Calu3 (cell line): ENCODE data around the gene ANKS1A. TPM values are rescaled to one million over a fixed set of nuclear protein-coding genes. Genes with fewer than 3 reads are reported as not detected.

Experiments
- BruUV-seq: library from RNA; stranded (reverse); fragments of 400-500 nt; replicated peaks from 2 replicates; lab custom pipeline; 2021; lab: Mats Ljungman, UMichigan
- CTCF ChIA-PET: fragments of 300-600 bp; sonication (Branson Sonifier 250); formaldehyde crosslinking; loops from one replicate; lab custom pipeline; 2022; ENCODE audit warnings: antibody characterized with exemption; lab: Charles Lee
- DNase-seq: peaks from one replicate; pipeline ENCODE4 v3.0.0; 2022
- H3K27ac Mint-ChIP-seq: one replicate; pipeline ENCODE4 v1.8.0; 2022; ENCODE audit warnings: mixed read lengths; ENCODE audit not compliant: unreplicated experiment
- H3K27me3 Mint-ChIP-seq: one replicate; pipeline ENCODE4 v1.8.0; 2022; ENCODE audit warnings: mixed read lengths; ENCODE audit not compliant: unreplicated experiment
- H3K36me3 Mint-ChIP-seq: one replicate; pipeline ENCODE4 v1.8.0; 2022; ENCODE audit warnings: mild to moderate bottlenecking, moderate library complexity, mixed read lengths; ENCODE audit not compliant: insufficient read depth, unreplicated experiment
- H3K4me1 Mint-ChIP-seq: one replicate; pipeline ENCODE4 v1.8.0; 2022; ENCODE audit warnings: mild to moderate bottlenecking, low read depth, mixed read lengths; ENCODE audit not compliant: unreplicated experiment
- H3K4me3 Mint-ChIP-seq: one replicate; pipeline ENCODE4 v1.8.0; 2022; ENCODE audit warnings: mild to moderate bottlenecking, low read depth, moderate library complexity, mixed read lengths; ENCODE audit not compliant: unreplicated experiment
- H3K9me3 Mint-ChIP-seq: one replicate; pipeline ENCODE4 v1.8.0; 2022; ENCODE audit warnings: low read depth, mixed read lengths; ENCODE audit not compliant: unreplicated experiment
- intact Hi-C: fragments of 100-400 bp; cut with micrococcal nuclease; formaldehyde crosslinking; loops from one replicate; pipeline ENCODE4 v1.10.0; 2022; ENCODE audit not compliant: unreplicated experiment
- total RNA-seq: library from RNA; stranded (reverse); gene quantifications from 2 replicates; pipeline ENCODE4 v1.2.3, GENCODE V29; 2022
- TF ChIP-seq, protein P1 (sequence below): fragments of 200-600 bp; IDR thresholded peaks from one replicate; pipeline ENCODE4 v1.8.0; 2022; ENCODE audit warnings: antibody characterized with exemption; ENCODE audit not compliant: unreplicated experiment

The ANKS1A gene
- total RNA-seq, 1 experiment from 2014 or later: 60.3 TPM

DNA sequence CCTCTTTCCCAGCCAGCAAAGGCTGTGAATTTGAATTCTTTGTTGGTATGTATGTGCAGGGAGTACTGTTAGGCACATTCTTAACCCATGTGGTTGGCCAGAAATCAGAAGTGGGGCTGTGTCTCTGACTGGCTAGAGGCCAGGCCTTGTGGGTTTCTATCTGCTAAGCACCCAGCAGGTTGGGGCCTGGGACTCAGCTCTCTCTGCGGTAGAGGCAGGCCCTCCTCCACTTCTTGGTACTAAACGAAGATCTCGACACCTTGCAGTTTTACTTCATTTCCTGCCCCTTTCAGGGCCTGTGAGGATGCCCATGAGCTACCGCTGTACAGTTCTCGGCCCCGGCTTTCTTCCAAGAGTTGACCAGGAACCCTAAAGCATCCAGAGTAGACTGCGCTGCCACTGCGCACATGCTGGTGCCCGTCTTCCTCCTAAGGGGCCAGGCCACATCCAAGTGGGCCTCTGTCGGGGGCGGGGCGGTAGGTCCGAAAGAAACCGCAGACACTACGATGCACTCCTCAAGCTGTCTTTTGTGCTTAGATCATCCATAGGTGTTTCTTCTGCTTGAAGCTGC, 201.0 kb downstream of the ANKS1A start:
- intact Hi-C loops: no loop called here
- CTCF ChIA-PET: interaction anchor here (0.9 kb wide), 1 partner anchor 47 kb away, joined by 3 read pairs; no protein-coding TSS in a partner anchor

DNA sequence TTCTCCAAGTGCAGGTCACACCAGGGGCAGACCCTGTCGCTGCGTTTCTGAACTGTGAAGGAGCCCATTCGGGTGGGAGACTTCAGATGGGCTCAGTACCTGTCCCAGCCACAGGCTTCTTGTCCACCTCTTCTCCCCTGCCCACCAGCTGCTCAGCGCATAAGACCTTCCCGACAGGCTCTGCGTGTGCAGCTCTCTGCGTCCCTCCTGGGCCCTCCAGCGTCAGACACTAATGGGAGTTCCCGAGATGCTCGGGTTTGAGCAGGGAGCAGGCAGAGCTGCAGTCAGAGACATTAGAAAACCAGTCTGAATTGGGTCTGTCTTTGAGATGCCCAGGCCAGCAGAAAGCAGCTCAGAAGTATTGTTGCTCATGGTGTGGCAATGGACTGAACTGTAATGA, 201.7 kb downstream of the ANKS1A start:
- no peaks in the 10 kb centered on the region for H3K27me3 Mint-ChIP-seq
- peaks cover 29% of the 10 kb centered on the region for H3K36me3 Mint-ChIP-seq
- no TSS peak for BruUV-seq
- TF ChIP-seq, protein P1, sequence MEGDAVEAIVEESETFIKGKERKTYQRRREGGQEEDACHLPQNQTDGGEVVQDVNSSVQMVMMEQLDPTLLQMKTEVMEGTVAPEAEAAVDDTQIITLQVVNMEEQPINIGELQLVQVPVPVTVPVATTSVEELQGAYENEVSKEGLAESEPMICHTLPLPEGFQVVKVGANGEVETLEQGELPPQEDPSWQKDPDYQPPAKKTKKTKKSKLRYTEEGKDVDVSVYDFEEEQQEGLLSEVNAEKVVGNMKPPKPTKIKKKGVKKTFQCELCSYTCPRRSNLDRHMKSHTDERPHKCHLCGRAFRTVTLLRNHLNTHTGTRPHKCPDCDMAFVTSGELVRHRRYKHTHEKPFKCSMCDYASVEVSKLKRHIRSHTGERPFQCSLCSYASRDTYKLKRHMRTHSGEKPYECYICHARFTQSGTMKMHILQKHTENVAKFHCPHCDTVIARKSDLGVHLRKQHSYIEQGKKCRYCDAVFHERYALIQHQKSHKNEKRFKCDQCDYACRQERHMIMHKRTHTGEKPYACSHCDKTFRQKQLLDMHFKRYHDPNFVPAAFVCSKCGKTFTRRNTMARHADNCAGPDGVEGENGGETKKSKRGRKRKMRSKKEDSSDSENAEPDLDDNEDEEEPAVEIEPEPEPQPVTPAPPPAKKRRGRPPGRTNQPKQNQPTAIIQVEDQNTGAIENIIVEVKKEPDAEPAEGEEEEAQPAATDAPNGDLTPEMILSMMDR: no peak
- H3K27ac Mint-ChIP-seq: no peak overlapping the region
- DNase-seq: no peak
- intact Hi-C loops: no loop called here
- no peak overlapping the region for H3K4me3 Mint-ChIP-seq
- CTCF ChIA-PET: interaction anchor here (0.9 kb wide), 1 partner anchor 48 kb away, joined by 3 read pairs; no protein-coding TSS in a partner anchor
- no peaks in the 10 kb centered on the region for H3K9me3 Mint-ChIP-seq
- peaks cover 8% of the 10 kb centered on the region for H3K4me1 Mint-ChIP-seq

More for the DNA sequence above, 201.0 kb downstream of the ANKS1A start:
- Mint-ChIP-seq H3K4me3 (no peak overlapping the region), H3K27me3 (no peaks in the 10 kb centered on the region), H3K36me3 (peaks cover 29% of the 10 kb centered on the region), H3K9me3 (no peaks in the 10 kb centered on the region), H3K4me1 (peaks cover 1% of the 10 kb centered on the region), H3K27ac (no peak overlapping the region)
- DNase-seq: no peak
- TF ChIP-seq, protein P1: no peak
- no TSS peak for BruUV-seq

DNA sequence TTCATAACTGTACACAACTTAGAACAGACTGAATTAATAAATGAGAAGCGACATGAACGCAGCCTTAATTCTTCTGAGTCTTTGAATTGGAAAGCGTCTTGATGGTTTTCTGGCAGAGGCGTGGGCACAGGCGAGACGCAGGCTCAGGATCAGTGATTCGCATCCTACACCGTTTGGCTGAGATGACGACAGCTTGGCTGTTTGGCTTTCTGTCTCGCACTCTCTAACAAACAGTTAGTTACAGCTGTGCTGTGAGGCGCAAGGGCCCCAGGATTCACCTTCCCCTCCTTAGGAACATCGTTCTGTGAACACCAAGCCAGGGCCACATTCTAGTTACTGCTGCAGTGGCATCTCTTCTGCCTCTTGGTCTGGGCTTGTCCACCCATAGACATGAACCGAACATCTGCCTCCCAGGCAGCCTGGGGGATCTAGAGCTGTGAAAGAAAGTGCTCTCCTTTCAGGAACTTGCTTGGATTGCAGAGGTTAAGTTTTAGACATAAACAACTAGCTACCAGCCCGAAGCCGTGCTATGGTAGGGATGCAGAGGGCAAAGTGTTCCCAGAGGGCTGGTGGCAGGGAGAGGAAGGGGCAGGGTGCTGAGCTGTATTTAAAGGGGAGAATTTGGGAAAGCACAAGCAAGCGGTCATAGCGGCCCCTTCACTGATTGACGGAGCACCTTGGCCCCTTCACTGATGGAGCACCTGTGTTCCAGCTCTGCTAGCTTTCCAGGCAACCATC, 202.5 kb downstream of the ANKS1A start:
- DNase-seq: no peak
- CTCF ChIA-PET: no interaction called here
- intact Hi-C loops: no loop called here
- Mint-ChIP-seq H3K9me3 (no peaks in the 10 kb centered on the region), H3K27ac (no peak overlapping the region), H3K4me1 (peaks cover 16% of the 10 kb centered on the region), H3K36me3 (peaks cover 29% of the 10 kb centered on the region), H3K4me3 (no peak overlapping the region), H3K27me3 (no peaks in the 10 kb centered on the region)
- TF ChIP-seq, protein P1: no peak
- no TSS peak for BruUV-seq

DNA sequence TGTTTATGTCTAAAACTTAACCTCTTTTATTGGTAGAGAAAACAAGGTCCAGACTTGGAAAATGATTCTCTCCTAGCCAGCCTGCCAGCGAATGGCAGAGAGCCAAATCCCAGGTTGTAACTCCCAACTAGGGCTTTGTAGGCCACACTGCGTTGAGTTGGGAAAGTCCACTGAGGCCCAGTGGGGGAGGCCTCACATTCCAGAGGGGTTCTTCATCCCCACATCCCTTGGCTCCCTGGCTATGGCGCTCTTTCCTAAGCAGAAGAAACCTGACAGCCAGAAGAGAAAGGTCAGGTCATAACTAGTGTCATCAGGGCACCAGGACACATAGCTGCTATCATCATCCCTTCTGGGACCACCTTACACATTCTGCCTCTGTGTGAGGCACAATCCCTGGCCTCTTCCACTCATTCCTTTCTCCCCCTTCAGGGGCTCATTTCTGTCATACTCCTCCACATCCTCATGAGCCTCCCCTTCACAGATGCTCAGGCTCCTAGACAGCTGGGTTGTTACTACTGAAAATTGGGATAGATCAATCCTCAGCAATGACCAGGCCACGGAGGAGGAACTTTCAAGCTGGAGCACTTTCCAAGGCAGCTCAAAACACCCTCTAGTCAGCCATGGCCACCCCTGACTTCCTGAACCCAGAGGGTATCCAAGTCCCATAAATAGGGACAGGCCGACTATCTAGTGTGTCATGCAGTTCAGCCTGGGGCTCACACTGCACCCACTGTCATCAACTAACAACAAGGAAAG, 203.5 kb downstream of the ANKS1A start:
- Mint-ChIP-seq H3K4me1 (peaks cover 21% of the 10 kb centered on the region), H3K4me3 (no peak overlapping the region), H3K27me3 (no peaks in the 10 kb centered on the region), H3K36me3 (peaks cover 22% of the 10 kb centered on the region), H3K27ac (no peak overlapping the region), H3K9me3 (no peaks in the 10 kb centered on the region)
- DNase-seq: no peak
- TF ChIP-seq, protein P1: no peak
- CTCF ChIA-PET: interaction anchor here (1.2 kb wide), 1 partner anchor 177 kb away, joined by 3 read pairs; no protein-coding TSS in a partner anchor
- BruUV-seq: no TSS peak
- intact Hi-C loops: no loop called here
